IMR-90 (cell line): Measurements from ENCODE around the gene TRIM37. TPM values are rescaled to one million over a fixed set of nuclear protein-coding genes. Genes with fewer than 3 reads are reported as not detected.
A peak's percentile ranks its signal among the peaks of the same experiment; 100 is the strongest.

Experiments
- ATAC-seq: fragments of 200-7000 bp; cut with Tn5 transposase; 2 replicates; pipeline ENCODE4 v1.9.1; 2020; ENCODE audit warnings: low read depth, mild to moderate bottlenecking, moderate library complexity
- BruUV-seq: library from RNA; stranded (reverse); fragments of 400-500 nt; replicated peaks from 2 replicates; lab custom pipeline; 2021; lab: Mats Ljungman, UMichigan
- CTCF ChIA-PET: fragments of 300-600 bp; formaldehyde crosslinking; extraction: SDS; loops from one replicate; lab custom pipeline; 2021; ENCODE audit warnings: antibody characterized with exemption; lab: Yijun Ruan, JAX
- POLR2A ChIA-PET: fragments of 300-600 bp; sonication (Branson Sonifier 250); formaldehyde crosslinking; loops from one replicate; lab custom pipeline; 2022; ENCODE audit warnings: antibody characterized with exemption; ENCODE audit not compliant: unreplicated experiment; lab: Charles Lee
- DNase-seq: peaks from one replicate; pipeline ENCODE4 v3.0.0; 2013
- H2AFZ ChIP-seq: replicated peaks from 2 replicates; pipeline ENCODE3; 2013; ENCODE audit warnings: low read length, mild to moderate bottlenecking; ENCODE audit not compliant: poor library complexity
- H2AK5ac ChIP-seq: 2 replicates; pipeline ENCODE4 v1.6.1; 2013; ENCODE audit warnings: low read depth, low read length, inconsistent platforms
- H2AK9ac ChIP-seq: replicated peaks from 2 replicates; pipeline ENCODE3; 2013; ENCODE audit warnings: mild to moderate bottlenecking, low read depth, low read length, moderate library complexity; ENCODE audit not compliant: poor library complexity
- H2BK120ac ChIP-seq: 2 replicates; pipeline ENCODE4 v1.6.1; 2013; ENCODE audit warnings: low read depth, low read length, inconsistent platforms
- H2BK15ac ChIP-seq: 3 replicates; pipeline ENCODE4 v1.6.1; 2013; ENCODE audit warnings: low read depth, low read length, inconsistent platforms
- H2BK20ac ChIP-seq: 2 replicates; pipeline ENCODE4 v1.6.1; 2013; ENCODE audit warnings: low read depth, mild to moderate bottlenecking, inconsistent platforms, low read length, moderate library complexity
- H2BK5ac ChIP-seq: 2 replicates; pipeline ENCODE4 v1.6.1; 2013; ENCODE audit warnings: mild to moderate bottlenecking, low read depth, low read length, inconsistent platforms; ENCODE audit not compliant: poor library complexity, severe bottlenecking
- H3K14ac ChIP-seq: replicated peaks from 2 replicates; pipeline ENCODE4 v1.6.1; 2013; ENCODE audit warnings: low read depth, low read length, inconsistent platforms
- H3K18ac ChIP-seq: 2 replicates; pipeline ENCODE4 v1.6.1; 2013; ENCODE audit warnings: low read depth, low read length, control low read depth
- H3K23ac ChIP-seq: 2 replicates; pipeline ENCODE4 v1.6.1; 2013; ENCODE audit warnings: low read depth, low read length, inconsistent platforms
- H3K27ac ChIP-seq: 2 replicates; pipeline ENCODE4 v1.5.1; 2013; ENCODE audit warnings: mild to moderate bottlenecking, control low read depth, low read length; ENCODE audit not compliant: insufficient read depth
- H3K27me3 ChIP-seq: 2 replicates; pipeline ENCODE4 v1.6.1; 2013; ENCODE audit warnings: low read length; ENCODE audit not compliant: control insufficient read depth, insufficient read depth
- H3K36me3 ChIP-seq: 2 replicates; pipeline ENCODE4 v1.6.1; 2013; ENCODE audit warnings: low read length, mixed read lengths; ENCODE audit not compliant: control insufficient read depth, insufficient read depth
- H3K4ac ChIP-seq: 2 replicates; pipeline ENCODE4 v1.6.1; 2013; ENCODE audit warnings: low read depth, low read length, inconsistent platforms
- H3K4me1 ChIP-seq: 2 replicates; pipeline ENCODE4 v1.6.1; 2013; ENCODE audit warnings: low read length, mixed read lengths; ENCODE audit not compliant: control insufficient read depth, insufficient read depth
- H3K4me2 ChIP-seq: 2 replicates; pipeline ENCODE4 v1.6.1; 2013; ENCODE audit warnings: low read depth, mild to moderate bottlenecking, control low read depth, low read length, moderate library complexity
- H3K4me3 ChIP-seq: 2 replicates; pipeline ENCODE4 v1.5.1; 2013; ENCODE audit warnings: low read depth, mild to moderate bottlenecking, control low read depth, low read length, moderate library complexity; ENCODE audit not compliant: insufficient read depth
- H3K56ac ChIP-seq: 2 replicates; pipeline ENCODE4 v1.6.1; 2013; ENCODE audit warnings: low read length, inconsistent platforms; ENCODE audit not compliant: insufficient read depth; ENCODE audit errors: extremely low read depth
- H3K79me1 ChIP-seq, 2 experiments: 2 replicates each; pipeline ENCODE4 v1.6.1; 2013; ENCODE audit warnings: low read length in 2 of 2, inconsistent platforms in 1 of 2, low read depth in 1 of 2
- H3K9ac ChIP-seq: 2 replicates; pipeline ENCODE4 v1.6.1; 2013; ENCODE audit warnings: low read depth, low read length, control low read depth
- H3K9me1 ChIP-seq: 2 replicates; pipeline ENCODE4 v1.6.1; 2013; ENCODE audit warnings: low read length, inconsistent platforms; ENCODE audit not compliant: insufficient read depth
- H3K9me3 ChIP-seq: 2 replicates; pipeline ENCODE4 v1.6.1; 2013; ENCODE audit warnings: low read length; ENCODE audit not compliant: control insufficient read depth, insufficient read depth
- H4K20me1 ChIP-seq: 2 replicates; pipeline ENCODE4 v1.6.1; 2013; ENCODE audit warnings: low read length, inconsistent platforms; ENCODE audit not compliant: insufficient read depth
- H4K5ac ChIP-seq: 2 replicates; pipeline ENCODE4 v1.6.1; 2013; ENCODE audit warnings: mild to moderate bottlenecking, low read depth, low read length, control low read depth
- H4K8ac ChIP-seq, 2 experiments: 2 replicates each; pipeline ENCODE4 v1.6.1; 2013; ENCODE audit warnings: low read depth in 2 of 2, low read length in 2 of 2, control low read depth in 1 of 2, inconsistent platforms in 1 of 2
- H4K91ac ChIP-seq: 2 replicates; pipeline ENCODE4 v1.6.1; 2013; ENCODE audit warnings: low read depth, low read length, inconsistent platforms; ENCODE audit not compliant: insufficient read depth
- BHLHE40 ChIP-seq: fragments of 150-350 bp; IDR thresholded peaks from 2 replicates; pipeline ENCODE4 v1.6.1; 2016; ENCODE audit warnings: mild to moderate bottlenecking, low read depth, low read length
- CEBPB ChIP-seq: IDR thresholded peaks from 2 replicates; pipeline ENCODE4 v1.6.1; 2012; ENCODE audit warnings: low read depth, low read length, improper control_type of control experiment
- CHD1 ChIP-seq: IDR thresholded peaks from 2 replicates; pipeline ENCODE4 v1.6.1; 2012; ENCODE audit warnings: low read depth, low read length, improper control_type of control experiment
- CTCF ChIP-seq: conservative IDR thresholded peaks from 2 replicates; pipeline ENCODE4 v1.5.1; 2012; ENCODE audit warnings: mild to moderate bottlenecking, low read depth, low read length, improper control_type of control experiment
- ELK1 ChIP-seq: fragments of 150-350 bp; IDR thresholded peaks from 2 replicates; pipeline ENCODE4 v1.6.1; 2016; ENCODE audit warnings: low read depth, mild to moderate bottlenecking, low read length, moderate library complexity, borderline replicate concordance
- FOS ChIP-seq: fragments of 150-350 bp; IDR thresholded peaks from 2 replicates; pipeline ENCODE4 v1.6.1; 2016; ENCODE audit warnings: low read depth, low read length
- MAFK ChIP-seq: IDR thresholded peaks from 2 replicates; pipeline ENCODE4 v1.6.1; 2012; ENCODE audit warnings: low read depth, low read length, improper control_type of control experiment
- MAZ ChIP-seq: IDR thresholded peaks from 2 replicates; pipeline ENCODE4 v1.6.1; 2012; ENCODE audit warnings: low read depth, mild to moderate bottlenecking, low read length, improper control_type of control experiment, moderate library complexity, borderline replicate concordance
- MXI1 ChIP-seq: IDR thresholded peaks from 2 replicates; pipeline ENCODE4 v1.6.1; 2012; ENCODE audit warnings: low read depth, mild to moderate bottlenecking, low read length, moderate library complexity, borderline replicate concordance
- NFE2L2 ChIP-seq: fragments of 150-350 bp; IDR thresholded peaks from 2 replicates; pipeline ENCODE4 v1.6.1; 2016; ENCODE audit warnings: low read depth, mild to moderate bottlenecking, low read length
- POLR2A ChIP-seq: IDR thresholded peaks from 2 replicates; pipeline ENCODE4 v1.6.1; 2012; ENCODE audit warnings: mild to moderate bottlenecking, low read depth, low read length
- RAD21 ChIP-seq: IDR thresholded peaks from 2 replicates; pipeline ENCODE4 v1.6.1; 2012; ENCODE audit warnings: low read length, improper control_type of control experiment
- RCOR1 ChIP-seq: IDR thresholded peaks from 2 replicates; pipeline ENCODE4 v1.6.1; 2012; ENCODE audit warnings: mild to moderate bottlenecking, low read length, improper control_type of control experiment; ENCODE audit not compliant: insufficient replicate concordance
- RFX5 ChIP-seq: IDR thresholded peaks from 2 replicates; pipeline ENCODE4 v1.8.0; 2012; ENCODE audit warnings: low read depth, mild to moderate bottlenecking, low read length, moderate library complexity
- SMC3 ChIP-seq: fragments of 150-350 bp; IDR thresholded peaks from 2 replicates; pipeline ENCODE4 v1.6.1; 2016; ENCODE audit warnings: low read depth, mild to moderate bottlenecking, antibody characterized with exemption, low read length, moderate library complexity
- USF2 ChIP-seq: fragments of 150-350 bp; IDR thresholded peaks from 2 replicates; pipeline ENCODE4 v1.6.1; 2017; ENCODE audit warnings: mild to moderate bottlenecking, antibody characterized with exemption, low read length, low read depth
- WGBS, 2 experiments: methylation state at CpG; one replicate each; pipeline versions ENCODE4 v1.1.5 to v1.1.7; 2013; ENCODE audit warnings: missing lambda C conversion rate in 2 of 2; ENCODE audit not compliant: insufficient read length in 1 of 2; ENCODE audit errors: extremely low coverage in 2 of 2; 5-methylcytosine and 5-hydroxymethylcytosine counted together
- dilution Hi-C: fragments of 300-500 bp; cut with HindIII; formaldehyde crosslinking; loops from one replicate; pipeline ENCODE4 v1.14.3; 2018; ENCODE audit warnings: low sequenced_read_pairs; ENCODE audit not compliant: unreplicated experiment
- in situ Hi-C: fragments of 300-500 bp; cut with MboI; formaldehyde crosslinking; loops from 3 replicates; pipeline ENCODE4 v1.14.3; 2019; ENCODE audit warnings: low sequenced_read_pairs, inconsistent platforms, mixed read lengths
- intact Hi-C: fragments of 100-400 bp; cut with micrococcal nuclease; formaldehyde crosslinking; loops from 2 replicates; pipeline ENCODE4 v1.10.0; 2022
- polyA plus RNA-seq, 3 experiments: library from polyadenylated mRNA; depleted of rRNA; stranded (reverse); fragments of >200 nt; gene quantifications; 2 replicates each; pipeline ENCODE4 v1.2.3, GENCODE V29; 2012; ENCODE audit warnings: low replicate concordance in 1 of 3
- total RNA-seq: library from RNA; depleted of rRNA; stranded (reverse); fragments of >200 nt; gene quantifications from 2 replicates; pipeline ENCODE4 v1.2.3, GENCODE V29; 2012

Gene TRIM37
- total and polyA plus RNA-seq, 2 of the 4 experiments (the other 2 are of a cell fraction) = 12.1 to 24.9 TPM

GRCh38 chr17:59149051-59149450 is 42.4 kb upstream of the TRIM37 start:
- no peak overlapping the region for H2BK120ac ChIP-seq
- peaks cover 3% of the 10 kb centered on the region; the same call in 1 of the 2 replicates for H3K36me3 ChIP-seq
- BruUV-seq = no TSS peak
- peaks cover 0 to 38% of the 10 kb centered on the region in 2 experiments for H3K79me1 ChIP-seq
- TF ChIP-seq USF2 = no peak
- TF ChIP-seq CTCF = no peak
- TF ChIP-seq RCOR1 = no peak
- no peak for TF ChIP-seq RAD21
- TF ChIP-seq BHLHE40 = no peak
- TF ChIP-seq RFX5 = no peak
- TF ChIP-seq POLR2A = no peak
- TF ChIP-seq NFE2L2 = no peak
- no peak for TF ChIP-seq CEBPB
- TF ChIP-seq CHD1 = no peak
- TF ChIP-seq SMC3 = no peak
- no peak for TF ChIP-seq MAFK
- TF ChIP-seq ELK1 = no peak
- TF ChIP-seq FOS = no peak
- TF ChIP-seq MXI1 = no peak
- no peak for TF ChIP-seq MAZ
- no peaks in the 10 kb centered on the region for H3K9me3 ChIP-seq
- dilution Hi-C loops = no loop called here
- H4K5ac ChIP-seq = no peak overlapping the region
- no peak overlapping the region for H3K9ac ChIP-seq
- H3K4me3 ChIP-seq = no peak overlapping the region
- no peak overlapping the region for H3K4ac ChIP-seq
- peak overlapping the region; percentile 55 for H3K4me2 ChIP-seq
- H3K56ac ChIP-seq = no peak overlapping the region
- H3K23ac ChIP-seq = peak overlapping the region; percentile 4; the same call in 1 of the 2 replicates
- peak overlapping the region; percentile 40 for H2BK5ac ChIP-seq
- ChIA-PET CTCF (interaction anchor here (0.7 kb wide), 1 partner anchor 13 kb away, joined by 4 read pairs; no protein-coding TSS in a partner anchor), POLR2A (no interaction called here)
- H3K27ac ChIP-seq = peak overlapping the region; percentile 51; the same call in 1 of the 2 replicates
- H3K4me1 ChIP-seq = peaks cover 3% of the 10 kb centered on the region
- H2BK15ac ChIP-seq = no peak overlapping the region
- H3K27me3 ChIP-seq = no peaks in the 10 kb centered on the region
- no peak overlapping the region for H2AFZ ChIP-seq
- no peak overlapping the region for H4K91ac ChIP-seq
- H3K9me1 ChIP-seq = peaks cover 9% of the 10 kb centered on the region
- intact Hi-C loops = no loop called here
- no peak overlapping the region for H3K18ac ChIP-seq
- peak; percentile 57 for DNase-seq
- H4K8ac ChIP-seq = peak overlapping the region in 1 of 2 experiments; percentile 35; a peak in 1 of 4 replicates
- H2AK5ac ChIP-seq = no peak overlapping the region
- ATAC-seq = peak; percentile 27; the same call in 1 of the 2 replicates
- H2BK20ac ChIP-seq = no peak overlapping the region
- peaks cover 17% of the 10 kb centered on the region for H4K20me1 ChIP-seq
- no CpG with 5 or more reads among the region's 2 CpGs for WGBS, 2 experiments
- in situ Hi-C loops = no loop called here
- H2AK9ac ChIP-seq = no peak overlapping the region
- no peak overlapping the region; the same call in 1 of the 2 replicates for H3K14ac ChIP-seq
